Activated B cell treated with CpG ODN at 0.5 μM for 24 hours (primary cell): Measurements from ENCODE around the gene LMTK3. TPM values are rescaled to one million over a fixed set of nuclear protein-coding genes. Genes with fewer than 3 reads are reported as not detected.
A peak's percentile ranks its signal among the peaks of the same experiment; 100 is the strongest.

ENCODE experiments used
- ATAC-seq: fragments of 200-7000 bp; cut with Tn5 transposase; one replicate; pipeline ENCODE4 v1.10.0; 2021; ENCODE audit warnings: low read depth, mild to moderate bottlenecking, moderate library complexity
- CTCF ChIA-PET: fragments of 350-600 bp; sonication (Branson Sonifier 250); formaldehyde crosslinking; loops from one replicate; lab custom pipeline; 2021; ENCODE audit warnings: antibody characterized with exemption; lab: Charles Lee
- POLR2A ChIA-PET: fragments of 350-600 bp; sonication (Branson Sonifier 250); formaldehyde crosslinking; loops from one replicate; lab custom pipeline; 2021; ENCODE audit warnings: antibody characterized with exemption; lab: Charles Lee
- DNase-seq: peaks from one replicate; pipeline ENCODE4 v3.0.0; 2022
- H3K27ac Mint-ChIP-seq: one replicate; pipeline ENCODE4 v1.8.0; 2020; ENCODE audit warnings: mixed read lengths
- H3K27me3 Mint-ChIP-seq: one replicate; pipeline ENCODE4 v1.8.0; 2021; ENCODE audit warnings: mixed read lengths
- H3K36me3 Mint-ChIP-seq: one replicate; pipeline ENCODE4 v1.8.0; 2021; ENCODE audit warnings: low read depth, mixed read lengths
- H3K4me1 Mint-ChIP-seq: one replicate; pipeline ENCODE4 v1.8.0; 2021; ENCODE audit warnings: mixed read lengths
- H3K4me3 Mint-ChIP-seq: one replicate; pipeline ENCODE4 v1.8.0; 2020; ENCODE audit warnings: mild to moderate bottlenecking, mixed read lengths
- H3K9me3 Mint-ChIP-seq: one replicate; pipeline ENCODE4 v1.8.0; 2020; ENCODE audit warnings: mixed read lengths
- CTCF ChIP-seq: fragments of 200-600 bp; IDR thresholded peaks from one replicate; pipeline ENCODE4 v1.8.0; 2022; ENCODE audit warnings: antibody characterized with exemption, mild to moderate bottlenecking
- intact Hi-C: fragments of 100-400 bp; cut with micrococcal nuclease; formaldehyde crosslinking; loops from one replicate; pipeline ENCODE4 v1.15.1; 2024
- total RNA-seq: library from RNA; stranded (reverse); gene quantifications from 2 replicates; pipeline ENCODE4 v1.2.3, GENCODE V29; 2022

The LMTK3 gene
- total RNA-seq, 1 donor from 2014 or later: 0.60 TPM

- intact Hi-C loops: loop anchor here (5.0 to 10.0 kb wide), 4 partner anchors 118 to 324 kb away; partner anchors contain the start of genes CARD8, GRIN2D, HSD17B14 and IZUMO1
- DNase-seq (peak; percentile 51), ATAC-seq (peak; percentile 58)
- Mint-ChIP-seq H3K4me1 (peaks cover 17% of the 10 kb centered on the region), H3K9me3 (no peaks in the 10 kb centered on the region), H3K27ac (peak overlapping the region; percentile 31), H3K27me3 (peaks cover 2% of the 10 kb centered on the region), H3K4me3 (peak overlapping the region; percentile 71), H3K36me3 (no peaks in the 10 kb centered on the region)
- POLR2A ChIA-PET: interaction anchor here (0.6 to 0.9 kb wide), 4 partner anchors 17 to 461 kb away, joined by 3 to 6 read pairs (median 3); partner anchors contain the start of genes RPL18 and SPHK2
- TF ChIP-seq CTCF: no peak
- CTCF ChIA-PET: no interaction called here
Measured at GRCh38 chr19:48510421-48511268, 990 bp downstream of the LMTK3 start.

GRCh38 chr19:48509467-48510194, 2.0 kb downstream of the LMTK3 start:
- POLR2A ChIA-PET: interaction anchor here (0.5 kb wide), 1 partner anchor 68 kb away, joined by 9 read pairs; no protein-coding TSS in a partner anchor
- no peak for ATAC-seq
- H3K4me3 Mint-ChIP-seq: no peak overlapping the region
- H3K36me3 Mint-ChIP-seq: no peaks in the 10 kb centered on the region
- no peaks in the 10 kb centered on the region for H3K9me3 Mint-ChIP-seq
- peaks cover 17% of the 10 kb centered on the region for H3K4me1 Mint-ChIP-seq
- CTCF ChIA-PET: interaction anchor here (1.2 kb wide), 1 partner anchor 20 kb away, joined by 4 read pairs; no protein-coding TSS in a partner anchor
- DNase-seq: no peak
- no peak for TF ChIP-seq CTCF
- peaks cover 2% of the 10 kb centered on the region for H3K27me3 Mint-ChIP-seq
- no peak overlapping the region for H3K27ac Mint-ChIP-seq
- intact Hi-C loops: loop anchor here (5.0 to 10.0 kb wide), 4 partner anchors 117 to 325 kb away; partner anchors contain the start of genes CARD8, GRIN2D, HSD17B14 and IZUMO1

GRCh38 chr19:48508729-48509411, 2.8 kb downstream of the LMTK3 start:
- Mint-ChIP-seq H3K27me3 (peaks cover 2% of the 10 kb centered on the region), H3K27ac (no peak overlapping the region), H3K9me3 (no peaks in the 10 kb centered on the region), H3K4me3 (no peak overlapping the region), H3K4me1 (peaks cover 13% of the 10 kb centered on the region), H3K36me3 (no peaks in the 10 kb centered on the region)
- DNase-seq (no peak), ATAC-seq (no peak)
- ChIA-PET POLR2A (interaction anchor here (0.8 to 1.0 kb wide), 2 partner anchors 16 to 1168 kb away, joined by 3 to 4 read pairs; no protein-coding TSS in a partner anchor), CTCF (interaction anchor here (1.2 to 3.0 kb wide), 3 partner anchors 13 to 75 kb away, joined by 4 to 24 read pairs (median 4); no protein-coding TSS in a partner anchor)
- no peak for TF ChIP-seq CTCF
- intact Hi-C loops: no loop called here

- ChIA-PET POLR2A (interaction anchor here (0.6 to 1.0 kb wide), 2 partner anchors 15 to 111 kb away, joined by 3 read pairs; partner anchors contain the start of gene RPL18), CTCF (interaction anchor here (1.7 to 3.0 kb wide), 3 partner anchors 12 to 101 kb away, joined by 4 to 24 read pairs (median 11); no protein-coding TSS in a partner anchor)
- Mint-ChIP-seq H3K4me3 (no peak overlapping the region), H3K9me3 (no peaks in the 10 kb centered on the region), H3K27ac (no peak overlapping the region), H3K4me1 (peaks cover 15% of the 10 kb centered on the region), H3K27me3 (peaks cover 2% of the 10 kb centered on the region), H3K36me3 (no peaks in the 10 kb centered on the region)
- intact Hi-C loops: no loop called here
- DNase-seq: no peak
- ATAC-seq: no peak
- no peak for TF ChIP-seq CTCF
Measured at GRCh38 chr19:48507911-48508439, 3.7 kb downstream of the LMTK3 start.
